A673 (cell line): ENCODE data around the gene ZNF384.

ENCODE experiments used
- EZH2 ChIP-seq: fragments of 200-600 bp; sonication (generic); IDR thresholded peaks from 2 replicates; pipeline ENCODE4 v1.6.1; 2017; ENCODE audit warnings: borderline replicate concordance, low read depth, mild to moderate bottlenecking, mixed read lengths, antibody characterized with exemption, low read length; ENCODE audit not compliant: poor library complexity, severe bottlenecking
- TF ChIP-seq, protein P1 (sequence below): fragments of 300-800, 200-600 bp; sonication (generic); conservative IDR thresholded peaks from 2 replicates; pipeline ENCODE4 v1.5.1; 2017; ENCODE audit warnings: low read depth, mild to moderate bottlenecking, antibody characterized with exemption, low read length, moderate library complexity, mixed read lengths

DNA sequence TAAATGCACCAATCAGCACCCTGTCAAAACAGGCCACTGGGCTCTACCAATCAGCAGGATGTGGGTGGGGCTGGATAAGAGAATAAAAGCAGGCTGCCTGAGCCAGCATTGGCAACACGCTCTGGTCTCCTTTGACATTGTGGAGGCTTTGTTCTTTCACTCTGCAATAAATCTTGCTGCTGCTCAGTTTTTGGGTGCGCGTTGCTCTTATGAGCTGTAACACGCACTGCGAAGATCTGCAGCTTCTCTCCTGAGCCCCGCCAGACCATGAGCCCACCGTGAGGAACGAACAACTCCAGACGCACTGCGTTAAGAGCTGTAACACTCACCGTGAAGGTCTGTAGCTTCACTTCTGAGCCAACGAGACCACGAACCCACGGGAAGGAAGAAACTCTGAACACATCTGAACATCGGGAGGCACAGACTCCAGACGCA is 19.8 kb upstream of the ZNF384 start:
- TF ChIP-seq, protein P1, sequence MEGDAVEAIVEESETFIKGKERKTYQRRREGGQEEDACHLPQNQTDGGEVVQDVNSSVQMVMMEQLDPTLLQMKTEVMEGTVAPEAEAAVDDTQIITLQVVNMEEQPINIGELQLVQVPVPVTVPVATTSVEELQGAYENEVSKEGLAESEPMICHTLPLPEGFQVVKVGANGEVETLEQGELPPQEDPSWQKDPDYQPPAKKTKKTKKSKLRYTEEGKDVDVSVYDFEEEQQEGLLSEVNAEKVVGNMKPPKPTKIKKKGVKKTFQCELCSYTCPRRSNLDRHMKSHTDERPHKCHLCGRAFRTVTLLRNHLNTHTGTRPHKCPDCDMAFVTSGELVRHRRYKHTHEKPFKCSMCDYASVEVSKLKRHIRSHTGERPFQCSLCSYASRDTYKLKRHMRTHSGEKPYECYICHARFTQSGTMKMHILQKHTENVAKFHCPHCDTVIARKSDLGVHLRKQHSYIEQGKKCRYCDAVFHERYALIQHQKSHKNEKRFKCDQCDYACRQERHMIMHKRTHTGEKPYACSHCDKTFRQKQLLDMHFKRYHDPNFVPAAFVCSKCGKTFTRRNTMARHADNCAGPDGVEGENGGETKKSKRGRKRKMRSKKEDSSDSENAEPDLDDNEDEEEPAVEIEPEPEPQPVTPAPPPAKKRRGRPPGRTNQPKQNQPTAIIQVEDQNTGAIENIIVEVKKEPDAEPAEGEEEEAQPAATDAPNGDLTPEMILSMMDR, result no peak
- TF ChIP-seq EZH2, result no peak
